HG02610 (cell line): ENCODE data around the gene SLC12A1.
A peak's percentile ranks its signal among the peaks of the same experiment; 100 is the strongest.

ENCODE experiments used
- ATAC-seq: cut with Tn5 transposase; IDR thresholded peaks from one replicate; pipeline ENCODE4 v1.9.1; 2021; ENCODE audit warnings: mild to moderate bottlenecking, moderate library complexity; ENCODE audit not compliant: unreplicated experiment

SLC12A1 gene

GRCh38 chr15:48345516-48345915, 139.4 kb downstream of the SLC12A1 start:
- no peak for ATAC-seq

DNA sequence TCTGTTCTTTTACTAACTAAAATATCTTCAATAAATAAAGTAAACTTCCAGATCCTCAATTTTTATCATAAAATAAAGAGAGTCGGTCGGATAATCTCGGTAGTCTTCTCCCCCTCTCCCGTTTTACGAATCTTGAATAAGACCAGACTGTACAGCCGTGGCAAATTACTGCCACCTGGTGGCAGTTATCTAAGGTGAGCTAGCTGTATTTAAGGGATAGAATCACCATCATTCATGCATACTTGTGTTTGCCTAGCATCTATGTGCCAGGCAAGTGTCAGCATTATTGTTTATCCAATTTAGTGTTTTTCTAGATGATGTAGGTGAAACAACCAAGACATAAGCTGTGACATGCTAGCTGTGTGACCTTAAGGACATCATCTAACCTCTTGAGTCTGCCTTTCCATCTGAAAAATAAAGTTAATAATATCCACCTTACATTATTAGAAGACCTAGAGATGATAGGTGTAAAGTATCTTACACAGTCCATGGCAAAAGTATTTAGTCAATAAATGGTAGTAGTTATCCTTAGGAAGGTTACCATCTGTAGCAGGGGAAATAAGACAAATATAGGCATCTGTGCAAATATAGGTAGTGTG, 146.5 kb downstream of the SLC12A1 start:
- ATAC-seq = peak; percentile 87
